Measurements from ENCODE around the gene GGT5.
A peak's percentile ranks its signal among the peaks of the same experiment; 100 is the strongest.

GGT5 gene

GRCh38 chr22:24181996-24182899 is 62.6 kb downstream of the GGT5 start:
- no peak for DNase-seq

- no peak for DNase-seq
Measured at GRCh38 chr22:24181088-24181995, 63.5 kb downstream of the GGT5 start, which contains the start of gene SUSD2. Gene SUSD2, plus strand, starts transcription at chr22:24181487. Its CDS starts 33 bp downstream, at chr22:24181520.

GRCh38 chr22:24180316-24181087 is 64.4 kb downstream of the GGT5 start:
- DNase-seq, result no peak

GRCh38 chr22:24179478-24180210 is 65.2 kb downstream of the GGT5 start:
- DNase-seq, result no peak

GRCh38 chr22:24178502-24179440 is 66.1 kb downstream of the GGT5 start:
- DNase-seq, result no peak

GRCh38 chr22:24178021-24178431 is 66.9 kb downstream of the GGT5 start:
- DNase-seq, result no peak

GRCh38 chr22:24177456-24177855 is 67.4 kb downstream of the GGT5 start:
- no peak for DNase-seq

- DNase-seq, result no peak
Measured at GRCh38 chr22:24177045-24177444, 67.8 kb downstream of the GGT5 start.

- no peak for DNase-seq
Measured at GRCh38 chr22:24176630-24177029, 68.3 kb downstream of the GGT5 start.

- DNase-seq, result no peak
Measured at GRCh38 chr22:24176040-24176439, 68.8 kb downstream of the GGT5 start.

GRCh38 chr22:24175160-24175808 is 69.6 kb downstream of the GGT5 start:
- DNase-seq, result peak; percentile 73

- no peak for DNase-seq
Measured at GRCh38 chr22:24171822-24172221, 73.1 kb downstream of the GGT5 start.

- no peak for DNase-seq
Measured at GRCh38 chr22:24170632-24171031, 74.2 kb downstream of the GGT5 start.

- DNase-seq, result no peak
Measured at GRCh38 chr22:24170188-24170587, 74.7 kb downstream of the GGT5 start.
